GM19328 (cell line): ENCODE results near the gene GATA5.

Experiments
- ATAC-seq: cut with Tn5 transposase; IDR thresholded peaks from one replicate; pipeline ENCODE4 v1.9.1; 2021; ENCODE audit warnings: mild to moderate bottlenecking, moderate library complexity; ENCODE audit not compliant: unreplicated experiment

GATA5 gene

DNA sequence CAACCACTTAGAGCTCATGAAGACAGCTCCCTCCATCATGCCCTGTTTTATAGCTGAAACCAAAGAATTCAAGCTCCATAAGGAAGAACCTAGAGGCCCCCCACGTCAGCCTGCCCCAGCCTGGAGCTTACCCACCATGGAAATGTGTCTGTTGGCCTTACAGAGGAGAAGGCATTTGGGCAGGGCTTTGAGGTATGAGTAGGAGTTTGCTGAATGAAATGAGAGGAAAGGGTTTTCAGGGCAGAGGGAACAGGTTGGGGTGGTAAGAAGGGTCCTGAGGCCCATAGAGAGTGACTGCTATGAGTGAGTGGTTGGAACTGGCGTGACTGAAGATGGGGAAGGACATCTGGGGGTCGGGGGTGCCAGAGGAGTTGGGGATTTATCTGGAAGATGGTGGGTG lies 12.7 kb upstream of the GATA5 start:
- ATAC-seq, result no peak

DNA sequence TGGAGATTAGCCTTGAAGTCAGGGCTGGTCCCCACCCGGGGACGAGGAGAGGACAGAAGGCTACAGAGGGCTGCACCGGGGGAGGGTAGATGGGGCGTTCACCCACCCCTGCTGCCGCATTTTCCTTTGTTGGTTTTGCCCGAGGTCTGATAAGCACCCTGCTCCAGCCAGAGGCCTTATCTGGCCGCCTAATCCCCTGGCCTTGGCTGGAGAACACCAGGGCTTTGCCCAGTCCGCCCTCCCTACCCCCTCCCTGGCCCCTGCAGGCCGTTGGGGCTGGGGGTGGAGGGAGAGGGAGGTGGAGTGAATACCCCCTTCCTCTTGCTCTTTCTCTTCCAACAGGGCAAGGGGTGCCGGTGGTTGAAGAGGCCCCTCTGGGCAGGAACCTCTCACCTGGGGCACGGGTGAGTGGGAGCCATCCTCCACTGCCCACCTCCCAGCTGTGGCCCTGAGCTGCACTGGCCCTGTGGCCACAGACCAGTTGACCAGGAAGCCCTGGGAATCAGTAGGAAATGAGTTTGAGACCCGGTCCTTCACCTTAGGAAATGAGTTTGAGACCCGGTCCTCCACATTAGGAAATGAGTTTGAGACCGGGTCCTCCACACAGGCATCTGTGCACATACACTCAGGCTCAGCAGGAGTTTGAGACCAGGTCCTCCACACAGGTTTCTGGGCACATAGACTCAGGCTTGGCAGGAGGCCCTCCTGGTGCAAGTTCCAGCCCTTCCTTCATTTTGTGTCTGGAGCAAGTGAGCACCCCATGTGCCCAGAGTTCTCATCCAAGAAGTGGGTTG lies 12.0 kb upstream of the GATA5 start:
- ATAC-seq, result no peak

DNA sequence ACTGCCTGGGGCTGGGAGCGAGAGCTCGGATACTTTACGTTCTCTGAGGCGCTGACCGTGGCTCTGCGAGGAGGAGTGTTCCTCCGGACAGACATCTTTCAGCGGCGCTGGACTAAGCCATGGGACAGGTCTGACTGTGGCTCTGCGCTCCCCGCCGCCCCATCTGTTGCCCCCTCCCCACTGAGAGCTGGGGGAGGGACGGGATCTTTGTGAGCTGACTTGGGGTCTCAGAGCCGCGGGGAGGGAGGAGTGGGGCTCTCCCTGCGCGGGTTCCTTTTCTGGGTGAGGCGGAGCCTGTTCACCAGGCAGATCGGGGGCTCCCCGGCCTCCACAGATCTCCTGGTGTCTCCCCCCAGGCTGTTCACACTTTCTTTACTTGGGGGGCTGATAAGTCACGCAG lies 11.3 kb upstream of the GATA5 start:
- ATAC-seq, result no peak

DNA sequence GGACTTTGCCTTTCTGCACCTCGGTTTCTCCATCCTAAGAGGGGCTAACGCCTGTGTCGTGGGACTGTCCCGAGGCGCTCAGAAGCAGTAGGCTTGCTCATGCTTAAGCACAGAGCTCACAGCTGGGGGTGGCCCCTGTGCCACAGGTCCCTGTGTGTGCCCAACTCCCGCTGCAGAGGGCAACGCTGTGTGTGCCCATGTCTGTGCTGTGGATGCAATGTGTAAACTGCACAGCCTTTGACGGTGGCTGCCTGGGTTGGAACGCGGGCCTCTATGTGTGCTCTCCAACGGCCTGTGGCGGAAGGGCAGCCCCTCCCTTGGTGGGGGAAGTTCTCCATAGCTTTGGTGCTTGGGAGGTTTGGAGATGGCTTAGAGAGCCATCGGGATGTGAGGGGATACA lies 10.7 kb upstream of the GATA5 start:
- no peak for ATAC-seq

DNA sequence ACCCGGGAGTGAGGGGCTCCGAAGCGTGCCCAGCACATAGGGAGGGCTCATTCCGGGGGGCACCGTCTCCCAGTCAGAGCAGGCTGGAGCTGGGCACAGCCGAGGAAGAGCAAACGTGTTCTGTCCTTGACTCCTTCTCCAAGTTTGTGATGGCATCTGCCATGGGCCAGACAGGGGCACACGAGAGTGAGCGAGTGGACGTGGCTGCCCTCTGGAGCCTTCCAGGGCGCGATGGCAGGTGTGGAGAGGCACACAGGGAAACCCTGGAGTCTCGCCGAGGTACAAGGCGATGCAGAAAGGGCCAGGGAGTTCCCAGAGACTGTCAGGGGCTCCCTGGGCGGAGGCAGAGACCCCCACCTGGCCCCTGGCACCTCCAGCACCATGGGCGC lies 9.9 kb upstream of the GATA5 start:
- no peak for ATAC-seq

DNA sequence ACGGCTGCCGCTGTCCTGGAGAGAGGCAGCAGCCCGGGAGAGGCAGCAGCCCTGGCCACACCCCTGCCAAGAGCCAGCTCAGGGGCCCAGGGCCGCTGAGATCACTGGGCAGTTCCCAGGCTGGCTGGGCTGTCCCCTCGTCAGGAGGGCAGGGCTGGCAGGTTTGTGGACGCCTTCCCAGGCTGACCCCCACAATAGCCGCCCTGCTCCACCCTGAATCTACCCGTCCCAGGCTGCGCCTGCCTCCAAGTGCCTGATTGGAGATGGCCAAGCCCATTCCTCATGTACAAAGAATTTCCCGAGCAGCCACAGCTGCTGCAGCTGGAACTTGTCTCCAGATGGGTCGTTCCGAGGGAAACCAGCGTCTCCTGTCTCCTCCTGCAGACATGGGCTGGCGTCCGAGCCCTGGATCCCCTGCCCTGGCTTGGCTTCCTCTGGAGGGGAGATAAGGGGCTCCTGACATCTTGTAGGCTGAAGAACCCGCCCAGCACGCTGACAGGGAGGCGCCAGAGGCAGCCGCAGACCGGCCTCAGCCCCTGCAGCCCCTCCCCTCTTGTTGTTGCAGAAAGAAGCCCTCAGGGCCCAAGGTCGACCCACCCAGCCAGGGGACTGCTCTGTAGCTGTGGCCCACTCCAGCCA lies 9.4 kb upstream of the GATA5 start:
- no peak for ATAC-seq

DNA sequence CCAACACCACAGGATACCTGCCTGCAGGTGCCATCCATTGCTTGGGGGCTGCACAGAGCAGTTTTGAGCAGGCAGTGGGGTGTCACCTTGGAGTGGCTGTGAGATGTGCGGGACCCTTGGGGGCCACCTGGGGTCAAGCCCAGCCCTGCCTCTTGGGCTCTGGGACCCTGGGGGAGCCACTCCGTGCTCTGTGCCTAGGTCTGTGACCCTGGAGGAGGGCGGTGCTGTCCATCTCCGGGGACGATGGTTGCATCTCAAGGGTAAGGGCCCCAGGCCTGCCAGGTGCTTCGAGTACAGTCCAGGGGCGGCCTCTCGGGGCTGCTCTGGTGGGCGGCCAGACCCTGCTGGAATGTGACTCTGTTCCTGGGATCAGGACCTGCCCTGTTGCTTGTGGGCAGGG lies 8.7 kb upstream of the GATA5 start:
- no peak for ATAC-seq

DNA sequence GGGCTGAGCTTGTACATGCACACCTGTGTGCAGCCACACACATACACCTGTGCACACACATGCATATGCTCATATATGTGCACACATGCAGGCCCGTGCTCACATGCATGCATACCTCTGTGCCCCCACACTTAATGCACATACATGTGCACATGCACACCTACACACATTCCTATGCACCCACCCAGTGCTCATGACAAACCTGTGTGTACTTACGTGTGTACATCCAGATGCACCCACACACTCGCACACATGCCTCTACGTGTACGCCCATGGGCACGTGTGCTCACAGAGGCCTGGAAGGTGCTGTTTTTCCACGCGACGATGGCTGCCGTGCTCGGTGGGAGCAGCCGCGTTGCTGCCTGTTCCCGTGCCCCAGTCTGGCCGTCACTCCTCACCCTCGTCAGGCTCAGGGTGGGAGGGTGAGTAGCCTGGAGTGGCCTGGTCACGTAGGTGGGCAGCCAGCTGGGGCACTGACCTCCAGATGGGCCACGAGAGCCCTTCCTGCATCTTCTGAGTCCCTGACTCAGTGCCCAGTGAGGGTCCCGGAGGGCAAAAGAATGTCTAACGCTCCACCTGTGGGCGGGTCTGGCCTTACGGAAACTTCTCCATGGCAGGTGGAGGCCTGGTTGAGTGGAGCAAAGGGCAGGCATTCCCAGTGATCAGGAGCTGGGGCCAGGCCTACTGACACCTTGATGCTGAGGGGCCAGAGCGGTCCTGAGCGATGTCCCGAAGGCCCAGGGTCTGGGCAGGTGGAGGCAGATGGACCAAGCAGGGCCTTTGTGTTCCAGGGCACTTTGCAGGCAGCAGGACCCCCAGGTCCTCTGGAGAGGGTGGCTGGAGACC lies 8.0 kb upstream of the GATA5 start:
- ATAC-seq, result no peak

DNA sequence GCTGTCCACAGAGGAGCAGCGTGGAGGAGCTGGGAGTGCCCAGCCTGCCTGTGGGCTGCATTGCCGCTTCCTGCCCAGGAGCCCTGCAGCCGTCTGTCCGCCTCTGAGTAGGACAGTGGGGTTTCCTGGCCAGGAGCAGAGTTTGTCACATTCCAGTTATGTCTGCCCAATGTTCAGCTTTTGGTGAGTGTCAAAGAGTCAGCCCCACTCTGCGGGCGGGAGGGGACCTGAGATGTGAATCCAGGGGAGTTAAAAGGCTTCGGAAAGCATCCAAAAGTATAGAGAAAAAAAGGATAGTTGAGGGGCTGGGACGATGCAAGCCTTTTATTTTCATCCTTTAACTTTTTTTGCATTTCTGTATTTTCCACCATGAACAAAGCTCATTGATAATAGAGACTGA lies 7.2 kb upstream of the GATA5 start:
- no peak for ATAC-seq

DNA sequence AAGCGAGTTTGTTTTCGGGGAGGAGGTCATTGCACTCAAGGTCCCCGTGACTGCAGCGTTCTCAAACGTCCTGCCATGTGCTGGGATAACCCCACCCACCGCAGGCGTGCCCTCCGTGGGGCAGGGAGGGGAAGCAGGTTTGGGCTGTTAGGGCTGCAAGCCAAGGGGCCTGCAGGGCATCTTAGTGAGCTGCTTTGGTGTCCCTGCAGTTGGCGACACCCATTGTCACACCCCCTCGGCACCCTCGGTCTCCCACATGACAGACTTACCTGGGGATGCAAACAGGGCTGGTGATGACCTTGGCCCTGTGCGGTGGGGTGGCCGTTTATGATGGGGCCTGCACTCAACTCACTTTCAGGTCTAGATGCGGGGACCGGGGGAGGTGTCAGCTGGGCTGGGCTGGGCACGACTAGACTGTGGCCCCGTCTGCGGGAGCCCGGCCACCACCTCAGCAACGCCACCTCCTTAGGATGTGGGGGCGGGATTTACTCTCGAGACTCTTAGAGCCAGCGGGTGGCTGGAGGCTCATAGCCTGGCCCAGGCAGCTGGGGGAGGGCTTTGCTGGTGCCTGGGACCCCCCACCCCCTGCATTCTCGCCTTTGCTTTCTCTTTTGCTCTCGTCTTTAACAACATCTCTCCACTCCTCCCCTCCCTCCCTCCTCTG lies 6.5 kb upstream of the GATA5 start:
- ATAC-seq, result no peak

DNA sequence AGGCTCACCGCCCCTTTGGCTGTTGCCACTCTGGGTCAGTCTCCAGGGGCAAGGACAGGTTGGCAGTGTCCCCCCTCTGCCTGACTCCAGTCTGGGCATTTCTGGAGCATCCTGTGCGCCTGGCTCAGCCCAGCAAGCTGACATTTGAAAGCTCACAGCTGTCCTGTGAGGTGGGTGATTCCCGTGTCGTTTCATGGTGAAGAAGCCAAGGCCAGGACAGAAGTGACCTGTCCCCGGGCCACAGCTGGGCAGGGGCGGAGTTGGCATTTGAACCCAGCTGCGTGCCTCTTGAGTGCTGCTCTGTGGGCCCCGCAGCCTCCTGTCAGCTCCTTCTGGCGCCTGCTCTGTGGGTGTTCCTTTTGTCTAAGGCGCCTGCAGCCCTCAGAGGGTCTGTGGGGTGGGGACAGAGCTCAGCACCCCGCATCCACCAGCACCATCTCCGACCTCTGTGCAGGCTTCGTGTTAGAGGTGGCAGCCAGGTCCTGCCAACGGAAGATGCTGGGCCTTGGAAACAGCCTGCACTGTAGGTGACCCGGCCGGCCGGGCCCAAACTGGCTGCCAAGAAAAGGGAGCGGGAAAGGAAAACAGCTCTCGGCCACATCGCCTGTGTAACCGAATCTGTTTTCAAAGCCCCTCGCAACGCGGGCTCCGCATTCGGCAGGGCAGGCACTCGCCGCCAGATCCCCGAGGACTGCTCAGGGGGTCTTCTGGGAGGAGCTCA lies 5.8 kb upstream of the GATA5 start:
- ATAC-seq, result no peak

DNA sequence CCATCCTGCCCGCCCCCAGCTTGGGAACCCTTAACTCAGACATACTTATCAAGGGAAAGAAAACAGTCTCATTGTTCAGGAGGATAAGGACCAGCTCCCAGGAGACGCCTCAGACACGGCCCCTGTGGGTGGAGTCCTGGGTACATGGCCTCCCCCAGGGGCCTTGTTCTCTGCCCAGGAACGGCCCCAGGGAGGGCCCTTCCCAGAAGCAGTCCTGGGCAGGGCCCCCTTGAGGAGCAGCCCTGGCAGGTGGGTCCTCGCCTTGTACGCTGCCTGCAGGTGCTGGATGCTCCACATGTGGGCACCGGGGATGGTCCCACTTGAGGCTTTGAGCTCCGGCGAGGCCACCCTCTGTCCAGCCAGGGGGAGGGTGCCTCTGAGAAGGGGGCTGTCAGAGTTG lies 4.5 kb upstream of the GATA5 start:
- no peak for ATAC-seq

DNA sequence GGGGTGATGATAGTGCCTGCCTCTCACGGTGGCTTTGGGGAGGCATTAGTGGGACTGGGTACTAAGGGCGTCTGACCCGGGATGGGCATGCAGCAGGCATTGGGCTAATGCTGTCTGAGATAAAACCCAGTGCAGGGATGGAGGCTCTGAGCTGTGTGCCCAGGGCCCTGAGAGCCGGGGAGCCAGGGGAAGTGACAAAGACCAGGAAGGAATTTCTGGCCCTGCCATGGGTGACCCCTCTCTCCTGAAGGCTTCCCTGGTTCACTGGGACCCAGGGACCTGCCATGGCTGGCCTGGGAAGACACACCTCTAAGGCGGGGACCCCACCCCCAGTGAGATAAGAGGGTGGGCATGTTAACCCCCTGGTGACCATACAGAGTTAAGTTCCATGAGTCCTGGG lies 3.9 kb upstream of the GATA5 start:
- ATAC-seq, result no peak

DNA sequence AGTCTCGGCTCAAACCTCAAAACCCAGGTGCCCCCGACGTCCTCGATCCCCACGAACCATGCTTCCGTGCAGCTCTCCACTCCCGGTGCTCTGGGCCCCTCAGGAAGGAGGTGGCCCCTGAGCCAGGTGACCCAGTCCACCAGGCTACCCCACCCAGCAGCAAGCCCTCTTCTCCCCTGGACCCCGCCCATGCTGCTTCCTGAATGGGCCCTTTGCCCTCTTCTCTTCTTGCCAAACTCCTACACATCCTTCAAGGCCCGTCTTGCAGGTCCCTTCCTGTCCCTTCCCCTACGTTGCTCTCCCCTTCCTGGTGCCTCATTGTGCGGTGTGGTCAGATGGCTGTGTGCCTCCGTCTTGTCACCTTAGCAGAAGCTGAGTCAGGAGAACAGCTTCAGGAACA lies 3.4 kb upstream of the GATA5 start:
- no peak for ATAC-seq

DNA sequence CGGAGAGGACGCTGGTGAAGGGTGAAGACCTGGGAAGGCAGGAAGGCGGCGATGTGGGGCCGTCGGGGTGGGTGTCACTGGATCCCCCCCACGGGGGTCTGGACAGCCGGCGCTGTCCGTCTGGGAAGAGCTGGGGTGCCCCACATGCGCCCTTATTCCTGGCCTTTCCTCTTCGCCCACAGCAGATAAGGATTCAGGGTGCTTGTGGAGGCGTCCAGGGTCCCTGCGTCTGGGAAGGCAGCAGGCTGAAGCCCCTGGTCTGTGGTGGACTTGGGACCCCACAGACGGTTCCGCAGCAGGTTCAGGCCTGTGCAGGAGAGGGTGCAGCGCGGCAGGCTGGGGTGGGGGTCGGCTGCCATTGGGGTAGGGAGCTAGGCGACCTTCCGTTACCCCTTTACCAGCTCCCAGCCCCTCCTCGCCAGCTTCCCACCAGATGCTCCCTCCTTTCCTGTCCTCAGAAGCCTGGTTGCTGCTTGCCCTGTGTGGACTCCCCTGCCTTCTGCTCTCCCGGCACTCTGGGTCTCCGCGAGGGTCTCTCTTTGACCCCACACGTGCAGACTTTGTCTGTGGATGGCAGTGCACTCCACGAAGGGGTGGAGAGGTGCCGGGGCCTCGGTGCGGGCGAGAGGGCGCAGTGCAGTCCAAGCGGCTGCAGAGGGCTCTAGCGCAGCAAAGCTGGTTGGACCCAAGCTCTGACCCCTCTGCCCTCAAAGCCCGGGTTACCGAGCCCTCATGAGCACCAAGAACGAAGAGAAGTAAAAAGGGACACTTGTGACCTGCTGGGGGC lies 2.1 kb upstream of the GATA5 start:
- ATAC-seq, result no peak

DNA sequence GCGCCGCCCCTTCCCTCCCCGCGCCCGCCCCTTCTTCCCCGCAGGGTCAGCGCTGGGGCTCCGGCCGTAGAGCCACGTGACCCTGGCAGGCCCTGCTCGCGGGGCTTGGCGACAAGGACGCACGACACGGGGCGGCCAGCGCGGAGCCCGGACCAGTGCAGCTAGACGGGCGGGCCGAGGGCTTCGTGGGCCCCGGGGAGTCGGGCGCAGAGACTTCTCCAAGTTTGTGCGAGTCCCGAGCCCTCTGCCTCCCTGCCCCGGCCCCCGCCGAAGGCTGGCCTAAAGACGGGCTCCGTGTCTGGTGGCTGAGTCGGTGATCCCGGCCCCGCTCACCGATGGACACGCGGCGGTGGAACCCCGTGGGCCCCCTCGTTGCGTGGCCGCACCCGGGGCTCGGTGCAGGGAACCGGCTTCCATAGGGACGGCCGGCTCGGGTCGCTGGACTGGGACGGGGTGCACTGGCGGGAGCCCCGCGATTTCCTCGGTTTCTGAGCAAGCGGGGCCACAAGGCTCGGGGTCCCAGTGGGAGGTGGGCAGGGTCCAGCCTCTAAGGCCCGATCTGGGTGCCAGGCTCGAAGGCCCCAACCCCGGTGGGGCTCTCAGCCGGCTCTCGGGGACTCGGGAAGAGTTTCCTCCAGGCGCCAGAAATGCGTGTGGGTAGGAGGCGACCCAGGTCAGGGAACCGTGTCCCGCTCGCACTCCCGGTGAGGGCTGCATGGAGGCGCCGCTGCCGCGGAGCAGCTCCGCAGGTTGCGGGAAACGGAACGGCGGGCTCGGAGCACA lies 452 bp upstream of the GATA5 start:
- no peak for ATAC-seq

DNA sequence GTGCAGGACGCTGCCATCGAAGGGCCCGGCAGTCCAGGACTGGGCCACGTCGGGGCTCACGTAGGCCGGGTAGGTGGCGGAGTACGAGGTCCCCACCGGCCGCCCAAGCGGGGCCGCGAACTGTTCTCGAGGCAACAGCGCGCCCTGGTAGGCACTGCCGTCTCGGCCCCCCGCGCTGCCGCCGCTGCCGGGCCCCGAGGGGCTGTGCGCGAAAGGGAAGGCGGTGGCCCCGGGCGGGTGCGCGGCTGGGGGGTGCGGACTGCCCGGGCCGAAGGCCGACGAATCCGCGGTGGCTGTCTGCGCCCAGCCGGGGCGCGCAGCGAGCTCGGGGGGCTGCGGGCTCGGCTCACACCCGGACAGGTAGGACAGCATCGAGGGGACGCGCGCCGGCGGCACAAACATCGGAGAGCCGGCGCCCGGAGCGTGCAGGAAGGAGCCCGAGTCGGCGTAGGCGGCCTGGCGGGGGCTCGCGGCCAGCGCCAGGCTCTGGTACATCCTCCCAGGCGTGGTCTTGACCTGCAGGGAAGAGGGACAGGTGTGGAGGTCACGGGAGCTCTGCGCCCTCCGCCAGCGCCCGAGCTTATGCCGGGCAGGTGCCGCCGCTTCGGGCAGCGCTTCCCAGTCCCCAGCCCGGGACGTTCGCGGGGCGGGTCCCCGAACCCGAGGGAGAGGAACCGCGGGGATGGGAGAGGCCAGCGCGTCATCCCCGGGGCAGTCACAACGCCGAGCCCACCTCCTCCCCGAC lies 596 bp downstream of the GATA5 start:
- ATAC-seq, result no peak

DNA sequence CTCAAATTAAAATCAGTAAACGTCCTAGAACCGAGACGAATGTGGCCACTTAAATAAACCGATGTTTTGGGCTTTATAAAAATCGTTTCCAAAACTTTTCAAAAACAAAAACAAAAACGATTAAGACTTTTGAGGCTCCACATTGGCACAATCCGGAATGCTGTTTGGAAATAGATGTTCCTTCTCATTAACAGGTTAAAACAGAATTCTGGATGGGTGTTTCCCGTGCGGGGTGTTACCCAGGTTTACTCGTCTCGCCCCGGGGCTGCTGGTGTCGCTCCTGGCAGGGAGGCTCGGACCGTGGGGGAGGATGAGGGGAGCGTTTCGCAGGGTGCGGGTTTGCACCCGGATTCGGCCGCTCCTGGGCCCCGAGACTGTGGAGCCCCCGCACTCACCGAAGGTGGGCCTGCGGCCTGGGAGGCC lies 1.2 kb downstream of the GATA5 start:
- no peak for ATAC-seq
